ENCODE results near the gene BTRC. TPM values are rescaled to one million over a fixed set of nuclear protein-coding genes. Genes with fewer than 3 reads are reported as not detected.

The BTRC gene
- total RNA-seq, 1 donor from 2014 or later, result 19.6 TPM

- DNase-seq (ENCODE audit: low read depth), result no peak
Measured at GRCh38 chr10:101567165-101568006, 213.4 kb downstream of the BTRC start.

- no peak for DNase-seq (ENCODE audit: low read depth)
Measured at GRCh38 chr10:101568054-101568745, 214.2 kb downstream of the BTRC start.

GRCh38 chr10:101569323-101569621 lies 215.3 kb downstream of the BTRC start:
- no peak for DNase-seq (ENCODE audit: low read depth)

GRCh38 chr10:101569622-101570427 lies 215.9 kb downstream of the BTRC start:
- DNase-seq (ENCODE audit: low read depth), result no peak

GRCh38 chr10:101570428-101571270 lies 216.7 kb downstream of the BTRC start:
- DNase-seq (ENCODE audit: low read depth), result no peak

- DNase-seq (ENCODE audit: low read depth), result no peak
Measured at GRCh38 chr10:101571271-101571925, 217.4 kb downstream of the BTRC start.

- DNase-seq (ENCODE audit: low read depth), result no peak
Measured at GRCh38 chr10:101572126-101572525, 218.2 kb downstream of the BTRC start.

- no peak for DNase-seq (ENCODE audit: low read depth)
Measured at GRCh38 chr10:101572785-101573184, 218.8 kb downstream of the BTRC start.

- no peak for DNase-seq (ENCODE audit: low read depth)
Measured at GRCh38 chr10:101573885-101574753, 220.2 kb downstream of the BTRC start.

- DNase-seq (ENCODE audit: low read depth), result no peak
Measured at GRCh38 chr10:101575091-101575490, 221.1 kb downstream of the BTRC start.

GRCh38 chr10:101575580-101576210 lies 221.7 kb downstream of the BTRC start:
- no peak for DNase-seq (ENCODE audit: low read depth)

GRCh38 chr10:101576211-101576863 lies 222.4 kb downstream of the BTRC start:
- no peak for DNase-seq (ENCODE audit: low read depth)

GRCh38 chr10:101577121-101577871 lies 223.3 kb downstream of the BTRC start:
- DNase-seq (ENCODE audit: low read depth), result no peak

- no peak for DNase-seq (ENCODE audit: low read depth)
Measured at GRCh38 chr10:101578192-101578591, 224.2 kb downstream of the BTRC start.

- DNase-seq (ENCODE audit: low read depth), result no peak
Measured at GRCh38 chr10:101578803-101579515, 225.0 kb downstream of the BTRC start.

GRCh38 chr10:101579516-101579870 lies 225.5 kb downstream of the BTRC start:
- no peak for DNase-seq (ENCODE audit: low read depth)

GRCh38 chr10:101580486-101581399 lies 226.8 kb downstream of the BTRC start:
- DNase-seq (ENCODE audit: low read depth), result no peak
